Coronary artery (tissue), 2 donors: Measurements from ENCODE around the gene STK17B.
A peak's percentile ranks its signal among the peaks of the same experiment; 100 is the strongest.

ENCODE experiments used
- DNase-seq: peaks from one replicate; pipeline ENCODE4 v3.0.0-alpha.2; 2017; ENCODE audit warnings: low spot score
- H3K27ac ChIP-seq, 2 donors: fragments of 200-600 bp; sonication (generic); one replicate each; pipeline ENCODE4 v1.5.1; 2016 to 2019
- H3K4me3 ChIP-seq: fragments of 200-600 bp; sonication (generic); 2 replicates; pipeline ENCODE4 v1.5.1; 2016; ENCODE audit warnings: mild to moderate bottlenecking, moderate library complexity
- TF ChIP-seq, protein P1 (sequence below): fragments of 200-600 bp; sonication (generic); IDR thresholded peaks from one replicate; pipeline ENCODE4 v1.5.1; 2019; ENCODE audit warnings: antibody characterized with exemption

Gene STK17B

DNA sequence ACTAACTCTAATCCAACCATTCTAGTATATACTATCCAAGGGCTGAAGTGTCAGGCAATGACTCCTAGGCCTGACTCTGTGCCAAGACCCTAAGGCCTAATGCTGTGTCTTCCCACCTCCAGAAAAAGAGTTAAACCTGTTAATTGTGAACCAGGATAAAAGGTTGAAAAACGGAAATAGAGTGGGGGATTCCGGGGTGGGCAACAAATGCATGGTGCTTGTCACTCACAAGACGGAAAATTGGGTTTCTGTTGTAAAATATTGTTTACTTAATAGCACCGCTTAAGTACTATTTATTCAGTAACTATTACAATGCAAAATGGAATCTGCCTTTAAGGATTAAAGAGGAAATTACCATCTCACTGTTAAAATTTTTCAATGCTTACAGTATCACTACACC lies 3.2 kb downstream of the STK17B start:
- H3K4me3 ChIP-seq: peak overlapping the region; percentile 85
- TF ChIP-seq, protein P1, sequence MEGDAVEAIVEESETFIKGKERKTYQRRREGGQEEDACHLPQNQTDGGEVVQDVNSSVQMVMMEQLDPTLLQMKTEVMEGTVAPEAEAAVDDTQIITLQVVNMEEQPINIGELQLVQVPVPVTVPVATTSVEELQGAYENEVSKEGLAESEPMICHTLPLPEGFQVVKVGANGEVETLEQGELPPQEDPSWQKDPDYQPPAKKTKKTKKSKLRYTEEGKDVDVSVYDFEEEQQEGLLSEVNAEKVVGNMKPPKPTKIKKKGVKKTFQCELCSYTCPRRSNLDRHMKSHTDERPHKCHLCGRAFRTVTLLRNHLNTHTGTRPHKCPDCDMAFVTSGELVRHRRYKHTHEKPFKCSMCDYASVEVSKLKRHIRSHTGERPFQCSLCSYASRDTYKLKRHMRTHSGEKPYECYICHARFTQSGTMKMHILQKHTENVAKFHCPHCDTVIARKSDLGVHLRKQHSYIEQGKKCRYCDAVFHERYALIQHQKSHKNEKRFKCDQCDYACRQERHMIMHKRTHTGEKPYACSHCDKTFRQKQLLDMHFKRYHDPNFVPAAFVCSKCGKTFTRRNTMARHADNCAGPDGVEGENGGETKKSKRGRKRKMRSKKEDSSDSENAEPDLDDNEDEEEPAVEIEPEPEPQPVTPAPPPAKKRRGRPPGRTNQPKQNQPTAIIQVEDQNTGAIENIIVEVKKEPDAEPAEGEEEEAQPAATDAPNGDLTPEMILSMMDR: no peak
- no peak overlapping the region for H3K27ac ChIP-seq
- no peak for DNase-seq

DNA sequence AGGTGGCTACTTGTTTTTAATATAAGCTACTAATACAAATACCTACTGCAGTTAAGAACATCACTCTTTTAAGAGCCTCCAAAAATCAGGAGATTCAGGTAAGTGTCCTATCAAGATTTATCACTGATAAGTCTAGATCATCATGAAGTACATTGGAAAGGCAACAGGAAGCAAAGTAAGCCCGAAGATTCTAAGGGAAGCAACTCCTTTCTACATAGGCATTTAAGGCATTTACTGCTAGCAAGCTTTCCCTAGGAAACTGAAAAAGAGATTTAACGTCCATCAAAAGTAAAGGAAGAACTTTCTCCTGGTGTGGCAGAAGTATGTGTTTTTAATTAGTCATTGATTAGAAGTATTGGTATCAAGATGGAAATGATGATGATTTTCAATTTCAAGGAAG lies 3.7 kb downstream of the STK17B start:
- no peak for DNase-seq
- TF ChIP-seq, protein P1: no peak
- Histone ChIP-seq H3K27ac (no peak overlapping the region), H3K4me3 (peak overlapping the region; percentile 85)

GRCh38 chr2:196166876-196167275 lies 4.5 kb downstream of the STK17B start:
- TF ChIP-seq, protein P1: no peak
- Histone ChIP-seq H3K27ac (no peak overlapping the region), H3K4me3 (peak overlapping the region; percentile 85)
- no peak for DNase-seq

DNA sequence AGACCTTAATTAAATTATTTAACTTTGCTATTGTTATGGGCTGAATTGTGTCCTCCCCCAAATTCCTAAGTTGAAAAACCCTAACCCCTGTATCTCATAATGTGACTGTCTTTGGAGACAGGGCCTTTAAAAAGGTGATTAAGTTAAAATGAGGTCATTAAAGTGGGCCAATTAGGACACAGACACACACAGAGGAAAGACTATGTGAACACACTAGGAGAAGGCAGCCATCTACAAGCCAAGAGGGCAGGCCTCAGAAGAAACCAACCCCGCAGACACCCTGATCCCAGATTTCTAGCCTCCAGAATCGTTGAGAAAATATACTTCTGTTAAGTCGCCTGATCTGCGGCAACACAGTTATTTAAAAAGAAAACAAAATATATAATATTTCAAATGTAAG lies 6.4 kb downstream of the STK17B start:
- DNase-seq: no peak
- TF ChIP-seq, protein P1: no peak
- H3K4me3 ChIP-seq: no peak overlapping the region
- no peak overlapping the region for H3K27ac ChIP-seq

DNA sequence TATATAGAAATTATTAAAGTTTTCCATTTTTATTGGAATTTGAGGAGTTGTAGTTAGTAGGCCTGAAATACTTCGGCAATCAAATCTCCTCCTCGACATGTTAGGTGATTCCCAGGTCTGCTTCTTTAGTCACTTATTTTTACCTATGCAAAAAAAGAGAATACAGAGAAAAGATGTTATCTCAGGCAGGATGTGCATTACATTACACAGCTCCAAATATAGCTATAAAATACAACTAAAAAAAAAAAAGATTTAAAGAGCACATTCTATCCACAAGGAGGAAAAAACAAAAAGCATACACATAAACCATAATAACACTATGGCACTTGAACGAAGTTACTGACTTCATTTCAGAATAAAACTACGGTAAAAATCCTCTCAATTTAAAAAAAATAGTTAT lies 8.1 kb downstream of the STK17B start:
- H3K4me3 ChIP-seq: no peak overlapping the region
- H3K27ac ChIP-seq: no peak overlapping the region
- DNase-seq: no peak
- TF ChIP-seq, protein P1: no peak

DNA sequence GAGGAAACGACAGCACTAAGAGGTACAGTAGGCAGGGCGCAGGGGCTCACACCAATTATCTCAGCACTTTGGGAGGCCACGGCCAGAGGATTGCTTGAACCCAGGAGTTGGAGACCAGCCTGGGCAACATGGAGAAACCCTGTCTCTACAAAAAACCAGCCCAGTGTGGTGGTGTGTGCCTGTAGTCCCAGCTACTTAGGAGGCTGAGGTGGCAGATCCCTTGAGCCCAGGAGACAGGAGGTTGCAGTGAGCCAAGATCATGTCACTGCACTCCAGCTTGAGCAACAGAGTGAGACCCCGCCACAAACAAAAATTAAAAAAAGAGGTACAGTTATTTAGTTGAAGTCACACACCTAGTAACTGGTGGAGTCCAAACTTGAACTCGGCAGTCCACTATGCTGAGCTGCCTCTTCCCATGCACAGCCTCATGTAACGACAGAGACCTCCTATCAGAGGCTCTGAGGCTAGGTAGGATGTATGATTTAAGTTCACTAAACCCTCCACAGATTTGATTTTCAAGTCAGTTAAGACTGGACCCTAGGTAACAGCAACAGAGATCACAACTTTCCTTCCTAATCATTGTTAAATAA lies 8.7 kb downstream of the STK17B start:
- H3K27ac ChIP-seq: no peak overlapping the region
- TF ChIP-seq, protein P1: no peak

DNA sequence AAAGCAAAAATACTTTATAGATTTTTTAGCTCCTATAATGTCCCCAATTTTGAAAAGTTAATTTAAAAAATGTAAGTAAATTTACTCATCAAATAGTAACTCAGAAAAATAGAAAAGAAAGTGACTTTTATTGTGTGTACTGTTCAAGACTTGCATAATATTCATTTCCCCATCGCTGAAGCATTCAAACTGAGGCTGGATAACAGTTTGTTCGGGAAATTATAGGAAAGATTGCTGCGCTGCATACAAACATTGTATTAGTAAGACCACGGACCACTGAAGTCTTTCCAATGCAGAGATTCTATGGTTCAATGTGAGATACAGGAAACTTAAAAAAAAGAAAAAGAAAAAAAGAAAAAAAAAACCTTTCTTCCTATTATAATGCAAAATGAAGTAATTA lies 10.4 kb downstream of the STK17B start:
- Histone ChIP-seq H3K4me3 (no peak overlapping the region), H3K27ac (no peak overlapping the region)
- DNase-seq: no peak
- TF ChIP-seq, protein P1: no peak

More for the DNA sequence above, 8.7 kb downstream of the STK17B start:
- no peak for DNase-seq
- no peak overlapping the region for H3K4me3 ChIP-seq
